Renal pelvis (tissue), 4 donors: ENCODE results near the gene ATXN7L3B. TPM values are rescaled to one million over a fixed set of nuclear protein-coding genes. Genes with fewer than 3 reads are reported as not detected.

ENCODE experiments used
- DNase-seq: peaks from one replicate; pipeline ENCODE4 v3.0.0-alpha.2; 2013
- polyA plus RNA-seq, 3 donors: library from polyadenylated mRNA; unstranded; fragments of 120-200 nt; gene quantifications; one replicate each; pipeline ENCODE4 v1.2.1, GENCODE V29; 2013; ENCODE audit not compliant: insufficient read length in 3 of 3

Gene ATXN7L3B
- polyA plus RNA-seq, 3 donors, result 80.2 to 84.4 (median 82.3) TPM

GRCh38 chr12:74539261-74539660 lies 1.6 kb downstream of the ATXN7L3B start:
- DNase-seq, result no peak

GRCh38 chr12:74539765-74540526 lies 2.3 kb downstream of the ATXN7L3B start:
- no peak for DNase-seq

GRCh38 chr12:74541074-74541473 lies 3.4 kb downstream of the ATXN7L3B start:
- no peak for DNase-seq

DNA sequence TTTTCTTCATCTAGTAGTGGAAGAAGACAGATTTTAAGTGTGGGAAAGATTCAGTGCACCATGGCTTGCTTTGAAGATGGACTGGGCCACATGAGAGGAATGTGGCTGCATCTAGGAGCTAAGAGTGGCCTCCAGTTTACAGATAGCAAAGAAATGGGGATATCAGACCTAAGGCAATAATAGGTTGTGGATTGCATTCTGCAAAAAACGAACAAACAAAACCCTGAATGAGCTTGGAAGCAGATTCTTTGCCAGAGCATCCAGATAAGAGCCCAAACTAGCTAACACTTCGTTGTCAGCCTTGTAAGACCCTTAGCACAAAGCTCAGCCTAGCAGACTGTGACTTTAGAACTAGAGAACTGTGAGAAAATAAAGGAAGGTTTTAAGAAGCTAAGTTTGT lies 9.6 kb downstream of the ATXN7L3B start:
- no peak for DNase-seq

DNA sequence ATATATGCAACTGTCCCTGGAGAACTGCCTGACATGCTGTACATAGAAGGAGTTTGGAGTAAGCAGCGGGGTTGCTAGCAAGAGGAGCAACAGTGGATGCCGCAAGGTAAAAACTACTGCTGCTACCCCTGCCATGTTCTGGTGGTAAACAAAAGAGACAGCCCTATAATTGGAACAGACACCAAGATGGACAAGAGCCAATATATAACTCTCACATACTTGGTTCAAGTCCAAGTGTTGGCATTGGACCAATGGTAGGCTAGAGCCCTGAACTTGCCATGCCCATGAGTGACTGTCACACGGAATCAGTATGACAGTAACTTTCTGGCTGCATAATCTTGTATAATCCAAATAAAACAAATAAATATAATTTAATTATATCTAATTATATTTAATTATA lies 13.7 kb downstream of the ATXN7L3B start:
- DNase-seq, result no peak

DNA sequence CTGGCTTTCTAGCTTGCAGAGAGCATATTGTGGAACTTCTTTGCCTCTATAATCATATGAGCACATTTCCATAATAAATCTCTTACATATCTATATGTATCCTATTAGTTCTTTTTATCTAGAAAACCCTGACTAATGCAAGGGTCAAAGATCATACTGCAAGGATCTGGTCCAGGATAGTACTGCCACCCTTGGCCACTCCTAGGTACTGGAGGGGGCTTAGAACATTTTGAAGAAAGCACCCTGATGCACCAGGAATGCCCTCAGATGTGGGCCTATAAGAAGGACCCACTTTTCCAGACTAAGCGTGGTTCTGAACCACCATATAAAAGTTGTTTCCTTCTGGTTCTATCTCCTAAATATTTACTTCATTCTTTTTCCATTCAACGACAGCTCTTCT lies 14.6 kb downstream of the ATXN7L3B start:
- DNase-seq, result no peak

- DNase-seq, result no peak
These were observed 22.1 kb downstream of the ATXN7L3B start for GRCh38 chr12:74559728-74560127.

- no peak for DNase-seq
These were observed 26.3 kb downstream of the ATXN7L3B start for GRCh38 chr12:74563927-74564326.

DNA sequence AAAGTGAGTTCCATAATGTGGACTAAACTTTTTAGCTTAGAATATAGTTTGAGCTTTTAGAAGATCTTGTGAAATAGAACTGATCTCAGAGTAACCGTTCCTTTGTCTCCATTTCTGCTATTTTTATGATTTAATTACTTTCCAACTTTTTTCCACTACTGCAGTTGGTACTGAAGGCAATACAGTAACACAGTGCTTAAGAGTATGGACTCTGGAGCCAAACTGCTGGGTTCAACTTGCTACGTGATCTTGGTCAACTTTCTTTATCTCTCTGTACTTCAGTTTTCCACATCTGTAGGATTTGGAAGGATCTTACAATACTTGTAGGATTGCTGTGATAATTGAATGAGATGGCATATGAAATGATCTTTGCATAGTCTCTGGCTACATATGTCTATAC lies 40.9 kb downstream of the ATXN7L3B start:
- no peak for DNase-seq

DNA sequence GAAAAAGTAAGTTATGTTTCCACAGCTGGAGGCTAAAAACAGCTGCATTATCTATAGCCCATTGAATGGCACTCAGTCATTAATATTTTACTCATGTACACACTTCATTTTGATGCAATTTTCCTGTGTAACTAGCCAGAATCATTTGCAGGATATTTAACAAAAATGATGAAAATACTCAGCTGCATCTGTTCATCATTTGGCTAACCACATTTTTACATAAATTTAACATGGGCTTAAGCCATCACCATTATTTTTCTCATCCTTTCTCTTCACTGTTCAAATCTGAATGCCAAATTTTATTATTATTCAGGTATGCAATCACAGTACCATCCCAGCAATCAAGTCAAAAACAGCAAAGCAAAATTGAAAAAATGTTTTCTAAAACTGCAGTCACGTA lies 41.8 kb downstream of the ATXN7L3B start:
- DNase-seq, result no peak

GRCh38 chr12:74579981-74580380 lies 42.3 kb downstream of the ATXN7L3B start:
- no peak for DNase-seq

GRCh38 chr12:74581439-74581838 lies 43.8 kb downstream of the ATXN7L3B start:
- no peak for DNase-seq

GRCh38 chr12:74584483-74585062 lies 46.9 kb downstream of the ATXN7L3B start:
- no peak for DNase-seq

DNA sequence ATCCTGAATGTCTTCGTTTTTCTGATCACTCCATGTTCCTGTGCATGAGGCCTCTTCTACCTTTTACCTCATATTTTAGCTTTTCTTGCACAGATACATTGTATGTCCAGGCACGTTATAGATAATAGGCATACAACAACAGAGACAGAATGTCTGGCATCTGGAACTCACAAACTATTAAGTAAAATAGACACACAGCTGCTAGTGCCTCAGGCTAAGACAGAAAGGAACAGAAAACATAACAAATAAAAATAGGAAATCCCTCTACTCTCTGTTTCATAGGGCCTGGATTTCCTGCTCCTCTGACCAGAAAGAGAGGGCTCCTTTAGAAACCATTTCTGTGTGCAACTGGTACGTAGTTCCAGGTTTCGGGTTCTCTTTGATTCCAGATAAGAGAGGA lies 48.6 kb downstream of the ATXN7L3B start:
- no peak for DNase-seq
